WI38 (cell line): ENCODE data around the gene PRDM16.

Experiments used
- H3K4me3 ChIP-seq: 2 replicates; pipeline ENCODE4 v1.5.1; 2011; ENCODE audit warnings: low read depth, mild to moderate bottlenecking, control low read depth, low read length
- TF ChIP-seq, protein P1 (sequence below): IDR thresholded peaks from 2 replicates; pipeline ENCODE4 v1.5.1; 2012; ENCODE audit warnings: low read depth, mild to moderate bottlenecking, control low read depth, low read length

PRDM16 gene

DNA sequence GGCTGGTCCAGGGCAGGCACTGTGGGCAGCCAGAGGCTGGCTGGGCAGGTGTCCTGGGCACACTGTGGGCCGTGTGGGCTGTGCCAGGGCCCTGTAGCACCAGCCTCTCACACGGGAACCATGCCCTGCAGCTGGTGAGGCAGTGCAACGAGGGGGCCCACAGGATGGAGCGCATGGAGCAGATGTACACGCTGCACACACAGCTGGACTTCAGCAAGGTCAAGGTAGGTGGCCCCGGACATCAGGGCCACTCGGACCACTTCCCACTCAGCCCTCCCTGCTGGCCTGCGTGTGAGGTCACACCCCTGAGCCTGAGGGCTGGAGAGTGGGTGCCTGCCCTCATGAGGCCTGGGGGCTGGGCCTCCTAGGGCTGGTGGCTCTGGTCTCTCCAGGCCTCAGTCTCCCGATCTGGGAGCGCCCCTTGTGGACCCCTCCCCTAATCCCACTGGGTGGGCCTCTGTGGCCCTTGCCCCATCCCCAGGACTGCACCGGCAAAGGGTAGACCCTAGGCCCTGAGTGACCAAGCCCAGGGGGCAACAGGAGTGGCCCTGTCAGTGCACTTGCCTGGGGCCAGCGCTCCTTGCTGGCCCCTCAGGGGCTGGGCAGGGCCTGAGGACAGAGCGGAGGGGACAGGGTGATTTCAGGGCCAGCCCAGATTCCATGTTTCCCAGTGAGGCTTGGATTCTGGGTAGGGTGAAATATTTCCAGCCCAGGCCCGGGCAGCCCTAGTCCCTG, 407.0 kb downstream of the PRDM16 start:
- no peak overlapping the region for H3K4me3 ChIP-seq
- TF ChIP-seq, protein P1, sequence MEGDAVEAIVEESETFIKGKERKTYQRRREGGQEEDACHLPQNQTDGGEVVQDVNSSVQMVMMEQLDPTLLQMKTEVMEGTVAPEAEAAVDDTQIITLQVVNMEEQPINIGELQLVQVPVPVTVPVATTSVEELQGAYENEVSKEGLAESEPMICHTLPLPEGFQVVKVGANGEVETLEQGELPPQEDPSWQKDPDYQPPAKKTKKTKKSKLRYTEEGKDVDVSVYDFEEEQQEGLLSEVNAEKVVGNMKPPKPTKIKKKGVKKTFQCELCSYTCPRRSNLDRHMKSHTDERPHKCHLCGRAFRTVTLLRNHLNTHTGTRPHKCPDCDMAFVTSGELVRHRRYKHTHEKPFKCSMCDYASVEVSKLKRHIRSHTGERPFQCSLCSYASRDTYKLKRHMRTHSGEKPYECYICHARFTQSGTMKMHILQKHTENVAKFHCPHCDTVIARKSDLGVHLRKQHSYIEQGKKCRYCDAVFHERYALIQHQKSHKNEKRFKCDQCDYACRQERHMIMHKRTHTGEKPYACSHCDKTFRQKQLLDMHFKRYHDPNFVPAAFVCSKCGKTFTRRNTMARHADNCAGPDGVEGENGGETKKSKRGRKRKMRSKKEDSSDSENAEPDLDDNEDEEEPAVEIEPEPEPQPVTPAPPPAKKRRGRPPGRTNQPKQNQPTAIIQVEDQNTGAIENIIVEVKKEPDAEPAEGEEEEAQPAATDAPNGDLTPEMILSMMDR, result no peak

DNA sequence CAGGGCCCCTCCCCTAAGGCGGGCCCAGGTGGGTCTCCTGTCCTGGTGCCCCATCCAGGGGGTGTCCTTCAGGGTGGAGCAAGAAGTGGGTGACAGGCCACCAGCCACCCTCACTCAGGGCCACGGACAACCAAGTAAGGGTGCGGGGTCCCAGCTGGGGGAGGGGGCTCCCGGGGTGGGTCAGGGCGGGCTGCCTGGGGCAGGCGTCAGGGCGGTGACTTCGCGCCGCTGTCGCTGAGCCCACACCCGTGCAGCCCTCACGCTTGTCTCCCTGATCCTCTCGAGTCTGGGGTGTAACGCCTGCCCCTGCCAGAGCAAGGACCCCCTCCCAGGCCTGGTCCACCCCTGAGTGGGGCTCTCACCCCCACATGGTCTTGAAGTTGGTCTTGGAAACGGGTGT, 407.7 kb downstream of the PRDM16 start:
- H3K4me3 ChIP-seq, result no peak overlapping the region
- TF ChIP-seq, protein P1, result no peak

DNA sequence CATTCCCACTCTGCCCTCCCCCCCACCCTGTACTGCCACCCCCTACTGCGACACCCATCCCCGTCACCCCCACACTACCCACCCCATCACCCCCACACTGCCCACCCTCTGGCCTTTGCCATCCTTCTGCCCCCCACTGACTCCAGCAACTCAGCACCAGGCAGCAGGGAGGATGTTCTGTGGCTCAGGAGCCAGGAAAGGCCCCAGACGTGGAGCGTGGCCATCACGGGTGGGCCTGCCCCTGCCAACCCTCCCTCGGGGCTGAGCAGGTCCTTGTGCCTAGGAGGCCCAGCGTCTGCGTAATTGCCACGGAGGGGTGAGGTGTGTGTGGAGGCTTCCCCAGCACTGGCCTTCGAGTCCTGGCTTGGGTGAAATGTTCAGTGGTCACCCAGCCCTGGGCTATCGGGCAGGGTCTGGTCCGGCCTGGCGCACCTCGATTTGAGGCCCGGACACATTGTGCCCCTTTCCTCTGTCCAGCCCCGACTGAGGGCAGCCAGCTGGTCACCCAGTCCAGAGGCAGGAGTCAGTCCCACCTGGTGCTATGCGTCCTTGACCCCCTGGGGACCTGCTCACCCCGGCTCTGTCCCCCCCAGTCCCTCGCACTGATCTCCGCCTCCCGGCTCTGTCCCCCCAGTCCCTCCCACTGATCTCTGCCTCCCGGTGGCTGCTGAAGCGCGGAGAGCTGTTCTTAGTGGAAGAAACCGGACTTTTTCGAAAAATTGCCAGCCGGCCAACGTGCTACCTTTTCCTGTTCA, 408.4 kb downstream of the PRDM16 start:
- no peak overlapping the region for H3K4me3 ChIP-seq
- TF ChIP-seq, protein P1, result no peak

DNA sequence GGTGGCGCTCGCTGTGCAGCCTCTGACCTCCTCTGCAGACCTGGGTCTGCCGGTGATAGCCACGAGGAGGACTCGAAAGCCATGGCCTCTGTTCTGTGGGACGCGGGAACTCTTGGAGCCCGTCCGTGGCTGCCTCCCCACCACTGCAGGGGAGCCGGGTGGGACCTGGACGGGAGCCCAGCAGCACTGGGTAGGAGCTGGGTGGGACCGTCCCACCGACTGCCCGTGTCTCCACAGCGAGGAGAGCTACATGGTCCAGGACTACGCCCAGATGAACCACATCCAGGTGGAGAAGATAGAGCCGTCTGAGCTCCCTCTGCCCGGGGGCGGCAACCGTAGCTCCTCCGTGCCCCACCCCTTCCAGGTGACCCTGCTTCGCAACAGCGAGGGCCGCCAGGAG, 409.2 kb downstream of the PRDM16 start:
- TF ChIP-seq, protein P1, result no peak
- H3K4me3 ChIP-seq, result no peak overlapping the region

DNA sequence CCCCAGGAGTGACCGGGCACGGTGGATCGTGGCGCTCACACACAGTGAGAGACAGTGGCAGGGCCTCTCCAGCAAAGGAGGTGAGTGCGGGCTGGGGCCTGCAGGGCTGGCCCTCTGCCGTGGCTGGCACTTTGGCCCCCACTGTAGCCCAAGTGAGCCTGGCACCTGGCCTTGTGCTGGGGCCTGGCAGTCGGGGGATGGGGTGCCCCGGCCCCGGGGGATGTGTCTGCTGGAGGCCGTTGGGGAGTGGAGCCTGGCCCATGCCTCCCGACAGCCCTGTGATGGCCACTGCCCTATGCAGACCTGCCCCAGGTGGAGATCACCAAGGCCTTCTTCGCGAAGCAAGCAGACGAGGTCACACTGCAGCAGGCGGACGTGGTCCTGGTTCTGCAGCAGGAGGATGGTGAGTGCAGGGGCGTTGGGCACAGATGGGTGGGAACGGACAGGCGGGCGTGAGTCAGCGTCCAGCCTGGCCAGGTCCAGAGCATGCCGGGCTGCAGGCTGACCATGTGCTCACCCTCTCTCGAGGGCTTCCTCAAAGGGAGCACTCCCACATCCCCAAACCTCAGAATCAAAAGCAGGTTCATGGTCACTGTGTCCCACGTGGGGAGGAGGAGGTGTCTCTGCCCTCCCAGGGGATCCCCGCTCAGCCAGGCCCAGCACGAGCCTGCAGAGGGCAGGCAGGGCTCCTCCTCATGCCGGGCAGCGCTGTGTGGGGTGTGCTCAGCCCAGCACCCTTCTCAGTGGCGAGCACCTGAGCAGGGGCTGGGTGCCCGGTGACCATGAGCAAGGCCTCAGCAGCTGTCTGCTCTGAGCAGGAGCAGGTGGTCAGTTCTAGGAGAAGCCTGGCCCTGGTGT, 410.7 kb downstream of the PRDM16 start:
- TF ChIP-seq, protein P1, result no peak

DNA sequence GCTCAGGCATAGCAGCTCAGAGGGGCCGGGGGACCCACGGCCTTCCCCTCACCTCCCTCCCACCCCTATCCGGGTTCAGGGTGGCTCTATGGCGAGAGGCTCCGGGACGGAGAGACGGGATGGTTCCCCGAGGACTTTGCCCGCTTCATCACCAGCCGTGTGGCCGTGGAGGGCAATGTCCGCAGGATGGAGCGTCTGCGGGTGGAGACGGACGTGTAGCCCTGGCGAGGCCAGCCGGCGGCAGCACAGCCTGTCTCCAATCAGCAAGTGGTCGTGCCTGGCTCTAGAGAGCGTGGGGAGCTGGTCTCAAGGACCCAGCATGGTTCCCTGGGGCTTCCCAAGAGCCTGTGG, 411.3 kb downstream of the PRDM16 start:
- TF ChIP-seq, protein P1, result no peak
- H3K4me3 ChIP-seq, result no peak overlapping the region

More for the DNA sequence above, 410.7 kb downstream of the PRDM16 start:
- H3K4me3 ChIP-seq, result no peak overlapping the region
